HG03108 (cell line): Measurements from ENCODE around the gene ANXA2.
"Not testable (repeated sequence)": the region's sequence is repeated elsewhere in the genome, so short reads cannot be mapped to it uniquely, and the experiment has no call there.

Source experiments
- ATAC-seq: cut with Tn5 transposase; IDR thresholded peaks from one replicate; pipeline ENCODE4 v1.9.1; 2021; ENCODE audit warnings: moderate library complexity; ENCODE audit not compliant: unreplicated experiment

The ANXA2 gene

GRCh38 chr15:60411774-60412425, 14.1 kb upstream of the ANXA2 start:
- no peak for ATAC-seq

- not testable (repeated sequence) for ATAC-seq
Measured at GRCh38 chr15:60410350-60410749, 12.6 kb upstream of the ANXA2 start.

GRCh38 chr15:60408463-60408981, 10.7 kb upstream of the ANXA2 start:
- ATAC-seq = peak; percentile 69

- no peak for ATAC-seq
Measured at GRCh38 chr15:60407415-60407805, 9.6 kb upstream of the ANXA2 start.

GRCh38 chr15:60406513-60407414, 9.0 kb upstream of the ANXA2 start:
- no peak for ATAC-seq

- no peak for ATAC-seq
Measured at GRCh38 chr15:60405399-60405798, 7.6 kb upstream of the ANXA2 start.

GRCh38 chr15:60404351-60404750, 6.6 kb upstream of the ANXA2 start:
- not testable (repeated sequence) for ATAC-seq

GRCh38 chr15:60400944-60401343, 3.2 kb upstream of the ANXA2 start:
- no peak for ATAC-seq

GRCh38 chr15:60399931-60400330, 2.1 kb upstream of the ANXA2 start:
- no peak for ATAC-seq

GRCh38 chr15:60399246-60399915, 1.6 kb upstream of the ANXA2 start:
- no peak for ATAC-seq

GRCh38 chr15:60396958-60397771, 621 bp downstream of the ANXA2 start:
- ATAC-seq = peak; percentile 76

GRCh38 chr15:60396560-60396957, 1.2 kb downstream of the ANXA2 start:
- ATAC-seq = no peak

GRCh38 chr15:60396100-60396499, 1.7 kb downstream of the ANXA2 start:
- no peak for ATAC-seq

GRCh38 chr15:60395276-60396011, 2.3 kb downstream of the ANXA2 start:
- no peak for ATAC-seq

GRCh38 chr15:60394689-60395097, 3.1 kb downstream of the ANXA2 start:
- ATAC-seq = no peak

GRCh38 chr15:60392986-60393790, 4.6 kb downstream of the ANXA2 start:
- ATAC-seq = no peak

GRCh38 chr15:60392601-60392985, 5.2 kb downstream of the ANXA2 start:
- no peak for ATAC-seq

- no peak for ATAC-seq
Measured at GRCh38 chr15:60391722-60392315, 6.0 kb downstream of the ANXA2 start.
